GM19372 (cell line): ENCODE measurements around the gene CDH26.
"Not testable (repeated sequence)": the region's sequence is repeated elsewhere in the genome, so short reads cannot be mapped to it uniquely, and the experiment has no call there.

Experiments
- ATAC-seq: cut with Tn5 transposase; IDR thresholded peaks from one replicate; pipeline ENCODE4 v1.9.1; 2021; ENCODE audit warnings: mild to moderate bottlenecking, low read depth, moderate library complexity; ENCODE audit not compliant: unreplicated experiment

CDH26 gene

GRCh38 chr20:60039526-60039925, 81.3 kb downstream of the CDH26 start:
- ATAC-seq, result no peak

GRCh38 chr20:60040471-60041162, 82.4 kb downstream of the CDH26 start:
- no peak for ATAC-seq

- ATAC-seq, result not testable (repeated sequence)
These were observed 83.4 kb downstream of the CDH26 start for GRCh38 chr20:60041436-60042165.

GRCh38 chr20:60043435-60043834, 85.2 kb downstream of the CDH26 start:
- no peak for ATAC-seq

GRCh38 chr20:60046011-60046413, 87.8 kb downstream of the CDH26 start:
- no peak for ATAC-seq

- no peak for ATAC-seq
These were observed 88.2 kb downstream of the CDH26 start for GRCh38 chr20:60046436-60046835.

GRCh38 chr20:60046860-60047259, 88.6 kb downstream of the CDH26 start:
- no peak for ATAC-seq

GRCh38 chr20:60048634-60049521, 90.7 kb downstream of the CDH26 start:
- ATAC-seq, result no peak

- ATAC-seq, result no peak
These were observed 91.4 kb downstream of the CDH26 start for GRCh38 chr20:60049601-60050000.

- no peak for ATAC-seq
These were observed 92.1 kb downstream of the CDH26 start for GRCh38 chr20:60050193-60050947.

- no peak for ATAC-seq
These were observed 93.7 kb downstream of the CDH26 start for GRCh38 chr20:60051911-60052310.

GRCh38 chr20:60052322-60052721, 94.1 kb downstream of the CDH26 start:
- no peak for ATAC-seq

GRCh38 chr20:60053125-60053817, 95.0 kb downstream of the CDH26 start:
- no peak for ATAC-seq

GRCh38 chr20:60053818-60054190, 95.6 kb downstream of the CDH26 start:
- ATAC-seq, result no peak

- ATAC-seq, result no peak
These were observed 96.8 kb downstream of the CDH26 start for GRCh38 chr20:60054716-60055634.

GRCh38 chr20:60055740-60056139, 97.5 kb downstream of the CDH26 start:
- ATAC-seq, result no peak

- ATAC-seq, result no peak
These were observed 98.3 kb downstream of the CDH26 start for GRCh38 chr20:60056407-60057122.
